Measurements from ENCODE around the gene C16orf89.
"Not testable (repeated sequence)": the region's sequence is repeated elsewhere in the genome, so short reads cannot be mapped to it uniquely, and the experiment has no call there.

C16orf89 gene

GRCh38 chr16:5059386-5060072, 6.2 kb downstream of the C16orf89 start:
- no peak for DNase-seq

GRCh38 chr16:5058476-5058875, 7.3 kb downstream of the C16orf89 start:
- DNase-seq, result no peak

- no peak for DNase-seq
These were observed 9.4 kb downstream of the C16orf89 start for GRCh38 chr16:5056352-5056751.

- no peak for DNase-seq
These were observed 10.6 kb downstream of the C16orf89 start for GRCh38 chr16:5054876-5055865.

- no peak for DNase-seq
These were observed 18.8 kb downstream of the C16orf89 start for GRCh38 chr16:5046914-5047313.

GRCh38 chr16:5045499-5046115, 20.1 kb downstream of the C16orf89 start:
- no peak for DNase-seq

GRCh38 chr16:5044581-5044980, 21.2 kb downstream of the C16orf89 start:
- not testable (repeated sequence) for DNase-seq

- no peak for DNase-seq
These were observed 21.7 kb downstream of the C16orf89 start for GRCh38 chr16:5044011-5044540.

GRCh38 chr16:5042574-5043171, 23.1 kb downstream of the C16orf89 start:
- DNase-seq, result no peak

GRCh38 chr16:5041600-5042133, 24.1 kb downstream of the C16orf89 start:
- no peak for DNase-seq

GRCh38 chr16:5040451-5040850, 25.3 kb downstream of the C16orf89 start:
- DNase-seq, result no peak

GRCh38 chr16:5036228-5037156, 29.3 kb downstream of the C16orf89 start:
- no peak for DNase-seq

- no peak for DNase-seq
These were observed 29.9 kb downstream of the C16orf89 start for GRCh38 chr16:5035909-5036227.

- DNase-seq, result no peak
These were observed 31.6 kb downstream of the C16orf89 start for GRCh38 chr16:5034167-5034523.

- peak; percentile 82 for DNase-seq
These were observed 32.2 kb downstream of the C16orf89 start, which contains the start of gene NAGPA for GRCh38 chr16:5033256-5034166. Gene NAGPA, minus strand, starts transcription at chr16:5033935. Its CDS starts 21 bp downstream, at chr16:5033914.

- no peak for DNase-seq
These were observed 33.0 kb downstream of the C16orf89 start for GRCh38 chr16:5032748-5033167.

GRCh38 chr16:5031601-5032000, 34.2 kb downstream of the C16orf89 start:
- DNase-seq, result no peak

GRCh38 chr16:5030251-5030870, 35.4 kb downstream of the C16orf89 start:
- no peak for DNase-seq

GRCh38 chr16:5028950-5029475, 36.7 kb downstream of the C16orf89 start:
- DNase-seq, result no peak

All from central memory CD4-positive, alpha-beta T cell (primary cell).